H9 (cell line): ENCODE results near the gene TEX261. TPM values are rescaled to one million over a fixed set of nuclear protein-coding genes. Genes with fewer than 3 reads are reported as not detected.

ENCODE experiments used
- DNase-seq: peaks from one replicate; pipeline ENCODE4 v3.0.0-alpha.2; 2017
- H2AFZ ChIP-seq: one replicate; pipeline ENCODE4 v1.6.1; 2013; ENCODE audit warnings: mild to moderate bottlenecking, low read length, control low read depth, moderate library complexity
- H2AK5ac ChIP-seq: 2 replicates; pipeline ENCODE4 v1.6.1; 2013; ENCODE audit warnings: low read length, control low read depth, mixed read lengths; ENCODE audit not compliant: insufficient read length
- H2BK120ac ChIP-seq: one replicate; pipeline ENCODE4 v1.6.1; 2013; ENCODE audit warnings: low read depth, mild to moderate bottlenecking, low read length, control low read depth, inconsistent platforms; ENCODE audit not compliant: poor library complexity, severe bottlenecking
- H2BK12ac ChIP-seq: 2 replicates; pipeline ENCODE4 v1.6.1; 2013; ENCODE audit warnings: low read length, control low read depth, mixed read lengths, low read depth; ENCODE audit not compliant: insufficient read length
- H2BK15ac ChIP-seq: 2 replicates; pipeline ENCODE4 v1.6.1; 2013; ENCODE audit warnings: low read depth, low read length, control low read depth
- H2BK20ac ChIP-seq: one replicate; pipeline ENCODE4 v1.6.1; 2013; ENCODE audit warnings: low read depth, mild to moderate bottlenecking, low read length, control low read depth, inconsistent platforms; ENCODE audit not compliant: poor library complexity, severe bottlenecking
- H2BK5ac ChIP-seq: 2 replicates; pipeline ENCODE4 v1.6.1; 2013; ENCODE audit warnings: low read length, control low read depth, mixed read lengths; ENCODE audit not compliant: insufficient read length
- H3K14ac ChIP-seq: 2 replicates; pipeline ENCODE4 v1.6.1; 2013; ENCODE audit warnings: low read length, control low read depth; ENCODE audit not compliant: insufficient read depth
- H3K18ac ChIP-seq: 2 replicates; pipeline ENCODE4 v1.6.1; 2013; ENCODE audit warnings: low read depth, mild to moderate bottlenecking, mixed read lengths, low read length, control low read depth; ENCODE audit not compliant: insufficient read length
- H3K23ac ChIP-seq: 2 replicates; pipeline ENCODE4 v1.6.1; 2013; ENCODE audit warnings: low read length, control low read depth, mixed read lengths, low read depth; ENCODE audit not compliant: insufficient read length
- H3K23me2 ChIP-seq: 2 replicates; pipeline ENCODE4 v1.6.1; 2013; ENCODE audit warnings: low read depth, mild to moderate bottlenecking, mixed read lengths, low read length, control low read depth; ENCODE audit not compliant: insufficient read length, poor library complexity, severe bottlenecking
- H3K27ac ChIP-seq: 2 replicates; pipeline ENCODE4 v1.5.1; 2013; ENCODE audit warnings: low read length, control low read depth, mixed read lengths, low read depth; ENCODE audit not compliant: insufficient read length
- H3K27me3 ChIP-seq: 2 replicates; pipeline ENCODE4 v1.6.1; 2013; ENCODE audit warnings: low read length, control low read depth, inconsistent platforms; ENCODE audit not compliant: insufficient read depth
- H3K4ac ChIP-seq: 2 replicates; pipeline ENCODE4 v1.6.1; 2013; ENCODE audit warnings: low read depth, mild to moderate bottlenecking, control low read depth, inconsistent platforms, low read length, moderate library complexity
- H3K4me1 ChIP-seq: 2 replicates; pipeline ENCODE4 v1.6.1; 2013; ENCODE audit warnings: low read length, control low read depth, inconsistent platforms; ENCODE audit not compliant: insufficient read depth
- H3K4me2 ChIP-seq: 2 replicates; pipeline ENCODE4 v1.6.1; 2013; ENCODE audit warnings: low read length, control low read depth, mixed read lengths; ENCODE audit not compliant: insufficient read length, insufficient read depth
- H3K56ac ChIP-seq: 2 replicates; pipeline ENCODE4 v1.6.1; 2013; ENCODE audit warnings: low read depth, mild to moderate bottlenecking, mixed read lengths, low read length, control low read depth; ENCODE audit not compliant: insufficient read length
- H3K79me1 ChIP-seq: 2 replicates; pipeline ENCODE4 v1.6.1; 2013; ENCODE audit warnings: low read depth, mild to moderate bottlenecking, moderate library complexity, low read length, control low read depth, inconsistent platforms; ENCODE audit not compliant: insufficient read depth, poor library complexity, severe bottlenecking
- H3K79me2 ChIP-seq: 2 replicates; pipeline ENCODE4 v1.6.1; 2013; ENCODE audit warnings: low read length, control low read depth, inconsistent platforms; ENCODE audit not compliant: insufficient read depth
- H3K9ac ChIP-seq: 2 replicates; pipeline ENCODE4 v1.6.1; 2013; ENCODE audit warnings: low read length, control low read depth, mixed read lengths; ENCODE audit not compliant: insufficient read length; ENCODE audit errors: extremely low read depth
- H3K9me3 ChIP-seq: one replicate; pipeline ENCODE4 v1.6.1; 2013; ENCODE audit warnings: low read depth, low read length, inconsistent platforms; ENCODE audit not compliant: control insufficient read depth
- H3T11ph ChIP-seq: one replicate; pipeline ENCODE4 v1.6.1; 2013; ENCODE audit warnings: mild to moderate bottlenecking, low read length, control low read depth, inconsistent platforms
- H4K20me1 ChIP-seq: one replicate; pipeline ENCODE4 v1.6.1; 2013; ENCODE audit not compliant: control insufficient read depth, insufficient read length, insufficient read depth
- H4K5ac ChIP-seq: 2 replicates; pipeline ENCODE4 v1.6.1; 2013; ENCODE audit warnings: low read depth, mild to moderate bottlenecking, mixed read lengths, low read length, control low read depth; ENCODE audit not compliant: insufficient read length
- H4K8ac ChIP-seq: replicated peaks from 2 replicates; pipeline ENCODE4 v1.6.1; 2013; ENCODE audit warnings: low read length, control low read depth, mixed read lengths, low read depth; ENCODE audit not compliant: insufficient read length
- H4K91ac ChIP-seq: 2 replicates; pipeline ENCODE4 v1.6.1; 2013; ENCODE audit warnings: low read depth, mild to moderate bottlenecking, moderate library complexity, mixed read lengths, low read length, control low read depth; ENCODE audit not compliant: insufficient read length
- H3K27ac Mint-ChIP-seq, 3 experiments: 2 replicates in 2 of 3; 3 replicates in 1 of 3; pipeline ENCODE4 v1.8.0; 2020 to 2021; ENCODE audit warnings: mixed read lengths in 3 of 3, mild to moderate bottlenecking in 1 of 3, moderate library complexity in 1 of 3
- H3K27me3 Mint-ChIP-seq: 2 replicates; pipeline ENCODE4 v1.8.0; 2021; ENCODE audit warnings: low read depth, mild to moderate bottlenecking, moderate library complexity, mixed read lengths
- H3K36me3 Mint-ChIP-seq, 3 experiments: 2 replicates in 2 of 3; 3 replicates in 1 of 3; pipeline ENCODE4 v1.8.0; 2020 to 2021; ENCODE audit warnings: low read depth in 3 of 3, mixed read lengths in 3 of 3; ENCODE audit not compliant: insufficient read depth in 1 of 3
- H3K4me1 Mint-ChIP-seq, 2 experiments: 2 replicates each; pipeline ENCODE4 v1.8.0; 2020; ENCODE audit warnings: mixed read lengths in 2 of 2
- H3K4me3 Mint-ChIP-seq, 2 experiments: 2 replicates in 1 of 2; 3 replicates in 1 of 2; pipeline ENCODE4 v1.8.0; 2020 to 2021; ENCODE audit warnings: mild to moderate bottlenecking in 2 of 2, mixed read lengths in 2 of 2, moderate library complexity in 1 of 2
- H3K9me3 Mint-ChIP-seq, 2 experiments: 2 replicates in 1 of 2; 3 replicates in 1 of 2; pipeline ENCODE4 v1.8.0; 2020; ENCODE audit warnings: mild to moderate bottlenecking in 2 of 2, mixed read lengths in 2 of 2, moderate library complexity in 1 of 2
- CTCF ChIP-seq: fragments of 200-600 bp; sonication (generic); conservative IDR thresholded peaks from 3 replicates; pipeline ENCODE4 v1.8.0; 2021; ENCODE audit warnings: antibody characterized with exemption, mild to moderate bottlenecking
- WGBS: extraction: QIAGEN DNeasy Blood & Tissue Kit; methylation state at CpG from one replicate; pipeline ENCODE4 v1.1.7; 2013; ENCODE audit warnings: missing lambda C conversion rate, low lambda C conversion rate, mixed read lengths; ENCODE audit not compliant: insufficient read length; ENCODE audit errors: extremely low coverage; 5-methylcytosine and 5-hydroxymethylcytosine counted together
- total RNA-seq: library from RNA; stranded (reverse); gene quantifications from 2 replicates; pipeline ENCODE4 v1.2.1, GENCODE V29; 2021

TEX261 gene
- total RNA-seq, 1 experiment from 2014 or later: 19.2 TPM

GRCh38 chr2:70982971-70983370, 11.7 kb downstream of the TEX261 start:
- H3K4me1 Mint-ChIP-seq: peaks cover 8% of the 10 kb centered on the region in 2 experiments
- H3K23ac ChIP-seq: no peak overlapping the region

More at GRCh38 chr2:70982971-70983370, 11.7 kb downstream of the TEX261 start:
- Mint-ChIP-seq H3K36me3 (peaks cover 0 to 19% (median 14%) of the 10 kb centered on the region in 3 experiments; a peak in 4 of 7 replicates), H3K27ac (no peak overlapping the region), H3K27me3 (peaks cover 29% of the 10 kb centered on the region), H3K9me3 (no peaks in the 10 kb centered on the region), H3K4me3 (no peak overlapping the region)
- Histone ChIP-seq H3K14ac (no peak overlapping the region), H3K4me2 (no peak overlapping the region), H3K27me3 (peaks cover under 1% of the 10 kb centered on the region; the same call in 1 of the 2 replicates), H3K9ac (no peak overlapping the region), H3K18ac (no peak overlapping the region), H3K4ac (no peak overlapping the region), H2BK15ac (no peak overlapping the region), H3K79me1 (no peaks in the 10 kb centered on the region), H2AK5ac (no peak overlapping the region), H4K8ac (no peak overlapping the region), H3K56ac (no peak overlapping the region), H3K27ac (no peak overlapping the region), H3K23me2 (peaks cover 7% of the 10 kb centered on the region), H3K79me2 (no peaks in the 10 kb centered on the region), H3K4me1 (no peaks in the 10 kb centered on the region), H2AFZ (no peak overlapping the region), H4K5ac (no peak overlapping the region), H2BK5ac (no peak overlapping the region), H3T11ph (no peak overlapping the region), H4K91ac (no peak overlapping the region), H4K20me1 (no peaks in the 10 kb centered on the region), H2BK120ac (no peak overlapping the region), H2BK12ac (no peak overlapping the region), H2BK20ac (no peak overlapping the region), H3K9me3 (no peaks in the 10 kb centered on the region)
- no CpG with 5 or more reads among the region's 3 CpGs for WGBS
- no peak for TF ChIP-seq CTCF
- DNase-seq: peak; percentile 5
